HL-60 (cell line): Measurements from ENCODE around the gene CACNA1G.

Experiments
- CTCF ChIP-seq: IDR thresholded peaks from one replicate; pipeline ENCODE4 v1.5.1; 2011; ENCODE audit warnings: low read length, control low read depth, inconsistent platforms; ENCODE audit not compliant: insufficient read depth
- GABPA ChIP-seq: IDR thresholded peaks from 2 replicates; pipeline ENCODE4 v1.6.1; 2012; ENCODE audit warnings: low read depth
- POLR2AphosphoS5 ChIP-seq: IDR thresholded peaks from 2 replicates; pipeline ENCODE4 v1.6.1; 2012; ENCODE audit warnings: low read depth
- SPI1 ChIP-seq: IDR thresholded peaks from 2 replicates; pipeline ENCODE4 v1.6.1; 2012; ENCODE audit warnings: low read depth, mild to moderate bottlenecking, borderline replicate concordance
- TF ChIP-seq, protein P1 (sequence below): IDR thresholded peaks from 2 replicates; pipeline ENCODE4 v1.6.1; 2012; ENCODE audit warnings: low read depth; ENCODE audit not compliant: insufficient replicate concordance

DNA sequence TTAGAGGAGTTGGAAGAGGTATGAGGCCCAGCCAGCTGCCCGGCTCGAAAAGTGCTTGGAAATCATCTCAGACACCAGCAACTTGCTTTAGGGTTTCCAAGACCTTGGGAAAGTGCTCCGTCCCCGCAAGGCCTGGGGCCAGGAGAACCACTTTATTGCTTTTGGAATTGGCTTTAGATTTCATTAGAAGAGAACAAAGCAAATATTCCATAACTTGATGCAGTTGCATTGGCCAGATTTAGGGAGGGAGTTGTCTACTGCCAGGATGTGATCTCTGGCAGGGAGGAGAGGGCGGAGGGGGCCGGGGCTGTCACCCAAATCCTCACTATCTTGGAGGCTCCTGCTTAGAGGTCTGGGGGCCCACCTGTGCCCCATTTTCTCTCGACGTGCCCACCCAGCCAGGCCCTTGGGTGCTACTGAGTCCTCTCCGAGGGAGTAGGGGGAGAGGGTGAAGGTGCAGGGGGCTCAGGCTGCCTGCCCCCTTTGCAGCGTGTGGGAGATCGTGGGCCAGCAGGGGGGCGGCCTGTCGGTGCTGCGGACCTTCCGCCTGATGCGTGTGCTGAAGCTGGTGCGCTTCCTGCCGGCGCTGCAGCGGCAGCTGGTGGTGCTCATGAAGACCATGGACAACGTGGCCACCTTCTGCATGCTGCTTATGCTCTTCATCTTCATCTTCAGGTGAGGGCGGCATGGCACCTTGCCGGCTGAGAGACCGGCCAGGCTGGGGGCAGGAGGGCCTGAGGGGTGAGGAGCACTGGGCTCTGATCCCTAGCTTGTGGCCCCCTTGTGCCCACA is 30.6 kb downstream of the CACNA1G start:
- TF ChIP-seq POLR2AphosphoS5 (no peak), CTCF (no peak), SPI1 (no peak), GABPA (no peak)
- TF ChIP-seq, protein P1, sequence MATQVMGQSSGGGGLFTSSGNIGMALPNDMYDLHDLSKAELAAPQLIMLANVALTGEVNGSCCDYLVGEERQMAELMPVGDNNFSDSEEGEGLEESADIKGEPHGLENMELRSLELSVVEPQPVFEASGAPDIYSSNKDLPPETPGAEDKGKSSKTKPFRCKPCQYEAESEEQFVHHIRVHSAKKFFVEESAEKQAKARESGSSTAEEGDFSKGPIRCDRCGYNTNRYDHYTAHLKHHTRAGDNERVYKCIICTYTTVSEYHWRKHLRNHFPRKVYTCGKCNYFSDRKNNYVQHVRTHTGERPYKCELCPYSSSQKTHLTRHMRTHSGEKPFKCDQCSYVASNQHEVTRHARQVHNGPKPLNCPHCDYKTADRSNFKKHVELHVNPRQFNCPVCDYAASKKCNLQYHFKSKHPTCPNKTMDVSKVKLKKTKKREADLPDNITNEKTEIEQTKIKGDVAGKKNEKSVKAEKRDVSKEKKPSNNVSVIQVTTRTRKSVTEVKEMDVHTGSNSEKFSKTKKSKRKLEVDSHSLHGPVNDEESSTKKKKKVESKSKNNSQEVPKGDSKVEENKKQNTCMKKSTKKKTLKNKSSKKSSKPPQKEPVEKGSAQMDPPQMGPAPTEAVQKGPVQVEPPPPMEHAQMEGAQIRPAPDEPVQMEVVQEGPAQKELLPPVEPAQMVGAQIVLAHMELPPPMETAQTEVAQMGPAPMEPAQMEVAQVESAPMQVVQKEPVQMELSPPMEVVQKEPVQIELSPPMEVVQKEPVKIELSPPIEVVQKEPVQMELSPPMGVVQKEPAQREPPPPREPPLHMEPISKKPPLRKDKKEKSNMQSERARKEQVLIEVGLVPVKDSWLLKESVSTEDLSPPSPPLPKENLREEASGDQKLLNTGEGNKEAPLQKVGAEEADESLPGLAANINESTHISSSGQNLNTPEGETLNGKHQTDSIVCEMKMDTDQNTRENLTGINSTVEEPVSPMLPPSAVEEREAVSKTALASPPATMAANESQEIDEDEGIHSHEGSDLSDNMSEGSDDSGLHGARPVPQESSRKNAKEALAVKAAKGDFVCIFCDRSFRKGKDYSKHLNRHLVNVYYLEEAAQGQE = no peak
